NCI-H1436 (cell line): ENCODE measurements around the gene NUP210.
"Not testable (repeated sequence)": the region's sequence is repeated elsewhere in the genome, so short reads cannot be mapped to it uniquely, and the experiment has no call there.

ENCODE experiments used
- DNase-seq: peaks from one replicate; lab custom pipeline; 2025; lab: John Stamatoyannopoulos, UW

Gene NUP210

DNA sequence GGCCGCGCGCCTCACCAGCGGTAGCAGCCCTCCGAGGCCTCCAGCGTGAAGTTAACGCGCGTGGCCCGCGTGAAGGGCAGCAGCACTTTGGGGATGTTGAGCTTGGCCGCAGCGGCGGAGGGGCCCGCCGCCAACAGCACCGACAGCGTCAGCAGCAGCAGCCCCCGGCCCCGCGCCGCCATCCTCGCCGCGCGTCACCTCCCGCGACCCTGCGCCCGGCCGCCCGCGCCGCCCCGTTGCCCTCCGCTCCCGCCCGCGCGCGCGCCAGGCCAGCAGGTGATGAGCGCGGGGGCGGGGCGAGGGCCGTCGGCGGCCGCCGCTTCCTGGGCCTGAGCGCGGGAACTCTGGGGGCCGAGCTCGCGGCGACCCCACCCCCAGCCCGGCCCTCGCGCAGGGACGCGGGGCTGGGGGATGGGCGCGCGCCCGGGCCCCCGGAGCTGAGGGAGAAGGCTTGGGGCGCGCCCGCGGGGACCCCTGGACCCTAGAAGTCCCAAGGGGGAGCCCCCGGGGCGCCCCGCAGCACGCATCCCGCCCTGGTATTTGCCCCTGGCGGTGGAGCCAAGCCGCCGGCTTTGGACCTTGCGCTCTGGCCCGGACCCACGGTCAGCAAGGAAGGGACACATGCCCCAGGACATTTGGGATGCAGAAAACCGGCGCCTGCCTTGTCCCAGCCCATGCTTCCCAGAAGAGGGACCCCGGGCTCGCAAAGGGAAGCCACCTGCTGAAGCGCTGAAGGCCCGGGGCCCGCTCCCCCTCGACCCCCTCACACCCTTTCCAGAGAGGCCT, at the start of gene NUP210:
Gene NUP210, minus strand, starts transcription at position 278 of the 786 bp plus-strand sequence. Its CDS starts 96 bp downstream, at position 182.
- DNase-seq: peak; percentile 39

DNA sequence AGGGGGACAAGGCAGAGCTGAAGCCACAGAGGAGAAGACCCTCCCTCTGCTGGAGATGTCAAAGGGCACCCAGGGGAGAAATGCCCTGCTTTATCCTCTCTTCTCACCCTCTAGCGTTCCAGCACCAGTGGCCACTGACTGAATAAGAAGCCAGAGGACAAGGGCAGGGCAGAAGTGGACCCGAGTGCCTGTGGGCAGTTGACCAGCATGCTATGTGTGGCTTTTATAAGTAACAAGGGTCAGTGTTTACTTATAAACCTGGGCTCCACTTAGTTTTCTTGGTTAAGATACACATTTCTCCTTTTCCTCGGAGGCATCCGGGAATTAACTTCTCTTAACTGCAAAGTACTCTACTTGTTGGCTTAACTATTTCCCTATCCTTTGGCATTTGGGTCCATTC, 46.7 kb upstream of the NUP210 start:
- no peak for DNase-seq

DNA sequence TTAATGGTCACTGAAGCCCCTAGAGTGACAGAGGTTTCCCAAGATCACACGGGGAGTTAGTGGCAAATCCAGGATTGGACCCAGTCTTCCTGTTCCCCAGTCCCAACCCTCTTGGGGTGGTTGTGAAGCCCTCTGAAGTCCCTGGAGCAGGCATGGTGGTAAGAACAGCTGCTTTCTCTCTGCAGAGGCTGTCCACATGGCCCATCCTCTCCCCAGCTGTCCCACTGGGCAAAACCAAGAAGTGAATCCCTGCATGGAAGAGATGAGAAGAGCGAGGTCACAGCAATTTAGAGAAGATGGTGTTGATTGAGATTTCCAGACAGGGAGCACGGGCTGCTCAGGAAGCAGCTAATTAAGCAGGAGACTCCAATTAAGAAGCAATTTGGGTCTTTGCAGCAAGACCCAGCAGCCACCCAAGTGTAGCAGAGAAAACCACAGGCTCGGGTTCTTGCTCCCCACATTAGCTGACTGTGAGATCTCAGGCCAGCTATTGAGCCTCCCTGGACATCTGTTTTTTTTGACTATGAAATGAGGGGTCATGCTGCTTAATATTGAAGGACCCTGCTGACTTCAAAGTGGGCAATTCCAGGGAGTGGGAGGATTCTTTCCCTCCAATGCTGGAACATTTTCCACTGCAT, 45.2 kb upstream of the NUP210 start:
- no peak for DNase-seq

DNA sequence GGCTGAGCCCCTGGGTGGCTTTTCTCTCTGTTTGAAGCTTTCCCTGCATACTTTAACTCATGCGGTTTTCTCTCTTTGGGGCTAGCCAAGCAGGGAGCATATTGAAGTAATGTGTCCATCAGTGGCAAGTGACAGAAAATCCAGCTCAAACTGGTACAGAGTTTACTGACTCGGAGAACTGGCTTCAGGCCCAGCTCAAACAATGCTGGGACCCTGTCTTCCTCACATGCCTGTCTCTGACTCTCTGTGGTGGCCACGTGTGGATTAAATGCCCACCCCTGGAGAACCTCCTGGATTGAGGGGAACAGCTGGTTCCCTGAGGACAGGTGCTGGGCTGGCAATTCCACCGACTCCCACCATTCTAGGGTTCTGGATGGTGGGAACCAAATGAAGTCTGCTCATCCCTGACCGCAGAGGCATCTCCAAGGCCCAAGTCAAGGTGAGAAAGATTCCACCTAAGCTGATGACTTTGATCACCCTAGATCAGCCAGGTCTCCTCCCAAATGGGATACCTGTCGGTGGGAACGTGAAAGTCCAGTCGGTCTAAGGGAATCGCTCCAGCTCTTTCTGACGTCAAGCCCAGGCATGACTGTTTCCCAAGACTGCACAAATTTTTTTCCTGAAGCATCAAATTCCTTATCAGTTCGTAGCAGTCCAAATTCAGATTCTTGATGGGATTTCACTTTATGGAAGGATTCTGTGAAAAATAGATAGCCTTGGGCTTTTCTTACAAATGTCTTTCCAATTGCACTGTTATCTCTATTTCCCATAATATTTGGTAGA, 43.7 kb upstream of the NUP210 start:
- no peak for DNase-seq

DNA sequence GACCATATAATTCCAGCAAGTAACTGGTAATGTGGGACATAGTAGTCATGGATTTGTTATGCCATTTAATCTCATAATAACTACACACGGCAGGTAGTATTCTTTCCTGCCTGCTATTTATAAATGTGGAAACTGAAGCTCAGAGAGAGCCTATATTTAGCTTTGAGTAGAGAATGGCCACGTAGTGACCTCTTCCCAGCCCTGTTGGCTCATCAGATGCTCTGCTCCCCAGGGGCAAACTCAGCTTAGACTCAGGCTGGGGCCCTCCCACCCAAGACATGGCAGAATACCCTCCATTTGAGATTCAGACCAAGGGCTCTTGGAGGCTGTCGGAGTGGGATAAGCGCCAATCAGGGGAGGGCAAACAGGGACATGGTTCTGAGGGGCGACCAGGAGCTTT, 42.7 kb upstream of the NUP210 start:
- no peak for DNase-seq

DNA sequence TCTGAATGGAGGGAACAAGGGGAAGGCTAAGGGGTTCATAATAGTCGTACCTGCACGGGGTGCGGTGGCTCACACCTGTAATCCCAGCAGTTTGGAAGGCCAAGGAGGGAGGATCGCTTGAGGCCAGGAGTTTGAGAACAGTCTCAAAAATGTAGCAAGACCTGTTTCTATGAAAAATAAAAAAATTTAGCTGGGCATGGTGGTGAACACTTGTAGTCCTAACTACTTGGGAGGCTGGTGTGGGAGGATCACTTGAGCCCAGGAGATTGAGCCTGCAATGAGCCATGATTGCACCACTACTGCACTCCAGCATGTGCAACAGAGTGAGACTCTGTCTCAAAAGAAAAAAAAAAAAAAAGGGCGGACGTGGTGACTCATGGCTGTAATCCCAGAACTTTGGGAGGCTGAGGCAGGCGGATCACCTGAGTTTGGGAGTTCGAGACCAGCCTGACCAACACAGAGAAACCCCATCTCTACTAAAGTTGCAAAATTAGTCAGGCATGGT, 42.1 kb upstream of the NUP210 start:
- no peak for DNase-seq

DNA sequence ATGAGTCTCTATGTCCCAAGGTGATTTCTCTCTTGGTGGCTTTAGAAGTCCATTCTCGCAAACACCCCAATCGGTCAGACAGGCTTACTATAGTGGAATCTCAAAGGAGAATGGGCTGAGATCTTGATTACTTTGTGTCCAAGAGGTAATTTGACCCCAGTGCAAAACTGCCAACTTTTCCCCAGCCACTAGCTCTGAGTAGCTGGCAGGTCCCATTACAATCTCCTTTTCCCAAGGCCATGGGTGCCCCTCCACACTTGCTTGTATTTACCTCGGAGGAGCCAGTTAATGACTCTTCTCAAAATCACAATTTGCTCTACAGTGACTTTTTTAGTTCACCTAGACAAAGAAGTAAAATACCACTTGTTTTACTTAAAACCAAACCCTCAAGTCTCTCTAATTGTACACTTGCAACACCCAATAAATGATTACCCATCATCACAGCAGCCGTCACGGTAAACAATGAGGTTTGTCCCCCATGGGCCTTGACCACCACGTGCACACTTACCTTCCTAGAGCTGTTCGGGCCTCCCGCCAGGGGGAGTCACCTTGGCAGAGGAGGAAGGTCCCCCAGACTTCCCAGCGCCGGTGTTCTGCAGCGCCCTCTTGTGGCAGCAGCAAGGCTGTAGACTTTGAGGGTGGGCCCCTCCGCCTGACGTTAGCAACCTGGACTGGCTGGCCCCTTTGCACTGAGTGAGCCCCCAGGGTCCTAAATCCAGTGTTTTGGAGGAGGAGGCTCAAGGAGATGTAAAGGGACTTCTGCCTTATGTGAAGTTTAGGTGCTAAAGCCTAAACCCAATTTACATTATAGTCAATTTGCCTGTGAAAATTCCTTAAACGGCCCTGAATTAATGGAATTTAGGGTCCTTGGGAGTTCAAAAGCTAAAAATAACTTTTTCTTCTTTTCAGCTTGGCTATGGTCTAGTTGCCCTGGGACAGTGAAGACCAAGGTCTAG, 41.3 kb upstream of the NUP210 start:
- DNase-seq: peak; percentile 36

DNA sequence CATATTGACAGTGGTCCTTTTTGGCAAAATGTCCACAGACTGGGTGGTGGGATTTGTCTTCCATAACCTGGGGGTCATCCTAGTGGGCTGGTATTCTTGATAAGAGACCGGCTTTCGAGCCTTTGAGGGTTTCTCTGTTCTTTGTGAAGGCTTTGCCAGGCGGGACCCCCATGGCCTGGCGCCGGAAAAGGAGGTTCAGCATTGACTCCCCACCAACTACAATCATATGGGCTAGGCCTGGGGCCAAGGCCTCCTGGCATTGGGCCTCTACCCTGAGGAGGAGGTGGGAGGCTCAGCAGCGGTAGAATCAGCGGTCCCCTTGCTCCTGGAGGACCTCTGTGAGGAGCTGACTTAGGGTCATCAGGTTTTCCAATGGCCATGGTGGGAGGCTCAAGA, 40.2 kb upstream of the NUP210 start:
- no peak for DNase-seq

DNA sequence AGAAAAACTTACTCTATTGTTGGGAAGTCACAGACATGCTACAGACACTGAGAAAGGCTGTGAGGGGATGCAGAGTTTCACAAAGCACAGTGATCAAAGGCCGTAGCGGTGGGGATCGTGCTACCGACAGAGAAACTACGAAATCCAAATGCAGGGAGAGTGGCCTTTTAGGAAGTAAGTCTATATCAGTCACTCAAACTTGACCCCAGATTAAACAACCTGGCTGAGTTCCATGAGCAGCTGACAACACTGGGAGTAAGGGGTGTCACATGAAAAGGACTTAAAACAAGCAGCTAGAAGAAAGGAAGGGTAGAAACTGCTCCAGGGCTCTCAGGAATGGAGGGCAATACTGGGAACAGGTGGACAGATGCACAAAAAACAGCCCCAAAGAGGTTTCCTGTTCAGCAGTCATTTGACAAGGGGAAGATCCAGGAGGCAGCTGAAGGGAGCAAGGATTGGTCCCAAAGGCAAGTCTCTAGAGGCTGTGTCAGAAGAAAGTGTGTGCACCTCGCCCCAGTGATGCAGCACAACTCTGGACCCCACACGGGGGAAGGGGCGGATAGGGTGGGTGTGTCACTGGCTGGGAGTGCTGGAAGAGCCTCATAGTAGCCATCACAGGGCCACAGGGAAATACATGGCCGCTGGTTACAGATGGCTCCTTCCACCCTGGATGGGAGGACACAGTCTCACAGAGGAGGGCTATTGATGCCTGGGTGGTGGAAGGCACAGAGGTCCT, 39.7 kb upstream of the NUP210 start:
- no peak for DNase-seq

DNA sequence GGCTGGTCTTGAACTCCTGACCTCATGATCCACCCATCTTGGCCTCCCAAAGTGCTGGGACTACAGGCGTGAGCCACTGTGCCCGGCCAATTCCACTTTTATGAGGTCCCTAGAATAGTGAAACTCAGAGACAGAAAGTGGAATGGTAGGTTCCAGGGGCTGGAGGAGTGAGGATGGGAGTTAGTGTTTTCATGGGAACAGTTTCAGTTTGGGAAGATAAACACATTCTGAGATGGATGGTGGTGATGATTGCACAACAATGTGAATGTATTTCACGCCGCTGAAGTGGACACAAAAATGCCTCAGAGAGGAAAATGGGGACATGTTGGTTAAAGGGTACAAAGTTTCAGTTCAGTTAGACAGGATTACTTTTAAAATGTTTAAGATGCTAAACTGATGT, 37.5 kb upstream of the NUP210 start:
- DNase-seq: no peak

DNA sequence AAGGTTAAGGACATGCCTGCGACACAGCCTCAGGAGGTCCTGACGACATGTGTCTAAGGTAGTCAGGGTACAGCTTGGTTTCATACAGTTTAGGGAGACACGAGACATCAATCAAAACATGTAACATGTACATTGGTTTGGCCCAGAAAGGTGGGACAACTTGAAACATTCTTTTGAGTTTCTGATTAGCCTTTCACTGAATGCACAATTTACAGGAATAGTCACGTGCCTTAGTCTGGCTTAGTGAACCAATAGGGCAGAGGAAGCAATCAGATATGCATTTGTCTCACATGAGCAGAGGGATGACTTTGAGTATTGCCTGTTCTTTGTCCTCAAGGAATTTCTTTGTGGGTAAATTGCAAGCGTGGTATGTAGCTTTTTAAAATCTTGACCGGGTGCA, 35.5 kb upstream of the NUP210 start:
- no peak for DNase-seq

DNA sequence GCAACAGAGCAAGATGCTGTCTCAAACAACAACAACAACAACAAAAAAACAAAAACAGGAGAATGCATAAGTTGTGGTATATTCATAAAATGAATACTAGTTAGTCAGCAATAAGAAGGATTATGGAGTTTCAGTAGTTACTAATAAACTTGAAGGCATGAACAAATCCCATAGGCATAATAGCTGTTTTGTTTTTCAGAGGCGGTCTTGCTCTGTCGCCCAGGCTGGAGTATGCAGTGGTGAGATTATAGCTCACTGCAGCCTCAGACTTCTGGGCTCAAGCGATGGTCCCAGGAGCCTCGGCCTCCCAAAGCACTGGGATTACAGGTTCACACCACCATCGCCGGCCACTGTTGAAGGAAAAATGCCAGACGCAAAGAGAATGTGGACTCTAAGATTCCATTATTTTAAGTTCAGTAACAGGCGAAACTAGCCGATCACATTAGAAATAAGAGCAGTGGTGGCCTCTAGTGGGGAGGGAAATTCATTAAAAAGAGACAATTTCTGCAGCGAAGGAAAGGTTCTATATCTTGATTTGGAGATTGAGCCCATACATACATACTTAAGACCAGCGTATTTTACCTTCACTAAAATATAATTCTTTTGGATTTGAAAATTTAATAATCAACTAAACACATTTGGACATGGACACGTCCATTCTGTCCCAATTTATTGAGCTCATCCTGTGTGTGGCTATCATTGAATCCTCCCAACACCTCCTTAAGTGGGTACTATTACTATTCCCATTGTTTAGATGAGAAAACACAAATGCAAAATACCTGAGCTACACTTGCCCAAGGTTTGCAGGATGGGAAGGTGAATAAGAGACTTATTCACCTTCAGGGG, 32.6 kb upstream of the NUP210 start:
- DNase-seq: no peak

DNA sequence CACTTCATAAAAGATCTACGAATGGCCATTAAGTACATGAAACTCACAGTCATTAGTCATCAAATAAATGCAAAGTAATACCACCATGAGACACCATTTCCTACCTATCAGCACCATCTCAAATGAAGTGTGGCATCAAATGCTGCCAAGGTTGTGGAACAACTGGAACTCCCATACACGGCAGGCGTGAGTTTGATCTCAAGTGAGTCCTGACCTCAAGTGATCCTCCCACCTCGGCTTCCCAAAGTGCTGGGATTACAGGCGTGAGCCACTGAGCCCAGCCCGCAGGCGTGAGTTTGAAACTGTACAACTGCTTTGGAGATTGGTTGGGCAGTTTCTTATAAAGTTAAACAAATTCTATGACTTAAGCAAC, 31.2 kb upstream of the NUP210 start:
- no peak for DNase-seq

DNA sequence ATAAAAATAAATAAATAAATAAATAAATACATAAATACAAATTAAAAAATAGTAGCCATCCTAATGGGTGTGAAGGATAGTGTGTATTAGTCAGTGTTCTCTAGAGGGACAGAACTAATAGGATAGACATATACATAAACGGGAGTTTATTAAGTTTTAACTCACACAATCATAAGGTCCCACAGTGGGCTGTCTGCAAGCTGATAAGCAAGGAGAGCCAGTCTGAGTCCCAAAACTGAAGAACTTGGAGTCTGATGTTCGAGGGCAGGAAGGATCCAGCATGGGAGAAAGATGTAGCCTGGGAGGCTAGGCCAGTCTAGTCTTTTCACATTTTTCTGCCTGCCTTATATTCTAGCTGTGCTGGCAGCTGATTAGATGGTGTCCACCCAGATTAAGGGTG, 22.8 kb upstream of the NUP210 start:
- DNase-seq: not testable (repeated sequence)

DNA sequence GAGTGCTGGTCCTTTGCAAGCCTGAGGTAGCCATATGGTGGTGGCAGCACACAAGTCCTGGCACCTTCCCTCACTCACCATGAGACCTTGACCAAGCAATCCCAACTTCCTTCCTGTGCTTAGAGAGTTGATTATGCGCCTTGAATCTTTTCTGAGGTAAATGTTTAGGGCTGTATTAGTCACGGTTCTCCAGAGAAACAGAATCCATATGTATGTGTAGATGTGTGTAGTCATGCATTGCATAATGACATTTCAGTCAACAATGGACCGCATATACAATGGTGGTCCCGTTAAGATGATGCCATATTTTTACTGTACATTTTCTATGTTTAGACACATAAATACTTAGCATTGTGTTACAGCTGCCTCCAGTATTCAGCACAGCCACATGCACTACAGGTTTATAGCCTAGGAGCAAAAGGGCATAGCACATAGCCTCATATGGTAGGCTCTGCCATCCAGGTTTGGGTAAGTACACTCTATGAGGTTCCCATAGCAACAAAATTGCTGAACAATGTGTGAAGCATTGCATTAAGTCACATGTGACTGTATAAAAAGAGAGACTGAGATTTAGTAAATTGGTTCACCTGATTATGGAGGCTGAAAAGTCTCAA, 20.2 kb upstream of the NUP210 start:
- no peak for DNase-seq

DNA sequence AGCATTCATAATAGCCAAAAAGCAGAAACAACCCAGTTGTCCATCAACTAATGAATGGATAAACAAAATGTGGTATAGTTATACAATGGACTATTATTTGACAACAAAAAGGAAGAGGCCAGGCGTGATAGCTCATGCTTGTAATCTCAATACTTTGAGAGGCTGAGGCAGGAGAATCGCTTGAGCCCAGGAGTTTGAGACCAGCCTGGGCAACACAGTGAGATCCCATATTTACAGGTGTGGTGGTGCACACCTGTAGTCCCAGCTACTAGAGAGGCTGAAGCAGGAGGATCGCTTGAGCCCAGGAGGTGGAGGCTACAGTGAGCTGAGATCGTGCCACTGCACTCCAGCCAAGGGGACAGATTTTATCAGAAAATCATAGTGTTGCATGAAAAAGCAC, 16.1 kb upstream of the NUP210 start:
- not testable (repeated sequence) for DNase-seq

DNA sequence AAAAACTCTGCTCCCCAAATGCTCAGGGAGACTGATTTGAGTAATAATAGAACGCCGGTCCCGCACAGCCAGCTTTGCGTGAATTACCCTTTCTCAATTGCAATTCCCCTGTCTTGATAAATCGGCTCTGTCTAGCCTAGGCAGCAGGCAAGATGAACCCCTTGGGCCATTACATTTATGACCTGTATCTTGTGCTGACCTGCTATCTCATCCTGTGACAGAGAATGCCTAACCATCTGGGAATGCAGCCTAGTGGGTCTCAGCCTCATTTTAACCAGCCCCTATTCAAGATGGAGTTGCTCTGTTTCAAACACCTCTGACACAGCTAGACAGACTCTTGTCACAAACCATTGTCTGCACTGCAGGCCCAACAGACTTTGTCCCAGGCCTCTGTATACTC, 13.8 kb upstream of the NUP210 start:
- DNase-seq: no peak

DNA sequence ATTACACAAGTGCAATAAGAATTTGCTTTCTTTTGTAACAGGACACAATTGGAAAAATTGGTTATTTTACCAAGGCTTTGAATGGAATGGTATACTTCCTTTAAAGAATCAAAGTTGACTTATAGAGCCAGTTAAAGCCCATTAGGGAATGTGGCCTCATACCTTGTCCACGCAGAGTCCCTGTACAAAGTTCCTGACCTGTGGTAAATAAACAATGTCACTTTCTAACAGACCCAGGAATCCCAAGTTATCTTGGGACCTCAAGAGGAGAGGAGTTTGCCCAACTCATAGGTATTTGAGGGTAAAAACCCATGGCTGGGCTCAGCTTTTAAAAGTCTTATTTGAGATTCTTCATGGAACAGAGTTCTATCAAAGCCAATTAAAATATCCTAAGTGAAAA, 12.0 kb upstream of the NUP210 start:
- DNase-seq: no peak

DNA sequence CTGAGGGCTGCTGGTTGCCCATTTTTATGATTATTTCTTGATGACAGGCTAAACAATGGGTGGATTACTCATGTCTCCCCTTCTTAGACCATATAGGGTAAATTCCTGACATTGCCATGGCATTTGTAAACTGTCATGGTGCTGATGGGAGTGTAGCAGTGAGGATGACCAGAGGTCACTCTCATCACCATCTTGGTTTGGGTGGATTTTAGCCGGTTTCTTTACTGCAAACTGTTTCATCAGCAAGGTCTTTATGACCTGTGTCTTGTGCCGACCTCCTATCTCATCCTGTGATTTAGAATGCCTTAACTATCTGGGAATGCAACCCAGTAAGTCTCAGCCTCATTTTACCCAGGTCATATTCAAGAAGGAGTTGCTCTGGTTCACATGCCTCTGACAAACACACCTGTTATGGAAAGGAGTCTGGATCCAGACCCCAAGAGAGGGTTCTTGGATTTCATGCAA, 10.3 kb upstream of the NUP210 start:
- not testable (repeated sequence) for DNase-seq
